ENCODE measurements around the gene CDCA3.

DNA sequence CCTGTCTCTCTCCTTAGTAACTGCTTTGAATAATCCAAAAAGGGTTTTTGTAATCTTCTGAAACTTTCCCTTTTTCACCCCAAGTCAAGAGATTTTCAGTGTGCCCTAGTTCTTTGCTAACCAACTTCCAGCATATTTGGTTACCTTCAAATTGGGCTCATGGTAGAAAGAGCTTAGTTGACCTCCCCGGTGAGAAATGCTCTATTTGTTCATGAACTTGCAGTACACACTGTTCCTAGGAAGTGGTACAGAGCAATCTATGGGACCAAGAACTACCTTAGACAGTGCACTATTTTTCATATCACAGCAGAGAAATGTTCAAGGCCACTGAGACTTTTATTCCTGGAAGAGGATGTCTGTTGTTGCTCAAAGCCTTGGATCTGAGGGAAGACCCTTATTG, 2.5 kb upstream of the CDCA3 start:
- TF ChIP-seq, protein P1, sequence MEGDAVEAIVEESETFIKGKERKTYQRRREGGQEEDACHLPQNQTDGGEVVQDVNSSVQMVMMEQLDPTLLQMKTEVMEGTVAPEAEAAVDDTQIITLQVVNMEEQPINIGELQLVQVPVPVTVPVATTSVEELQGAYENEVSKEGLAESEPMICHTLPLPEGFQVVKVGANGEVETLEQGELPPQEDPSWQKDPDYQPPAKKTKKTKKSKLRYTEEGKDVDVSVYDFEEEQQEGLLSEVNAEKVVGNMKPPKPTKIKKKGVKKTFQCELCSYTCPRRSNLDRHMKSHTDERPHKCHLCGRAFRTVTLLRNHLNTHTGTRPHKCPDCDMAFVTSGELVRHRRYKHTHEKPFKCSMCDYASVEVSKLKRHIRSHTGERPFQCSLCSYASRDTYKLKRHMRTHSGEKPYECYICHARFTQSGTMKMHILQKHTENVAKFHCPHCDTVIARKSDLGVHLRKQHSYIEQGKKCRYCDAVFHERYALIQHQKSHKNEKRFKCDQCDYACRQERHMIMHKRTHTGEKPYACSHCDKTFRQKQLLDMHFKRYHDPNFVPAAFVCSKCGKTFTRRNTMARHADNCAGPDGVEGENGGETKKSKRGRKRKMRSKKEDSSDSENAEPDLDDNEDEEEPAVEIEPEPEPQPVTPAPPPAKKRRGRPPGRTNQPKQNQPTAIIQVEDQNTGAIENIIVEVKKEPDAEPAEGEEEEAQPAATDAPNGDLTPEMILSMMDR (IDR thresholded peaks at IDR 0.05), result no peak
- TF ChIP-seq NFE2L1 (CRISPR knock-in tag; IDR thresholded peaks at IDR 0.05) (no peak), SP1 (CRISPR knock-in tag; conservative IDR thresholded peaks at IDR 0.05) (no peak), KAT7 (CRISPR knock-in tag; IDR thresholded peaks at IDR 0.05; ENCODE audit: borderline replicate concordance) (no peak), SMAD4 (CRISPR knock-in tag; IDR thresholded peaks at IDR 0.05) (no peak), TEAD4 (CRISPR knock-in tag; IDR thresholded peaks at IDR 0.05) (no peak)
- TF ChIP-seq, protein P2, sequence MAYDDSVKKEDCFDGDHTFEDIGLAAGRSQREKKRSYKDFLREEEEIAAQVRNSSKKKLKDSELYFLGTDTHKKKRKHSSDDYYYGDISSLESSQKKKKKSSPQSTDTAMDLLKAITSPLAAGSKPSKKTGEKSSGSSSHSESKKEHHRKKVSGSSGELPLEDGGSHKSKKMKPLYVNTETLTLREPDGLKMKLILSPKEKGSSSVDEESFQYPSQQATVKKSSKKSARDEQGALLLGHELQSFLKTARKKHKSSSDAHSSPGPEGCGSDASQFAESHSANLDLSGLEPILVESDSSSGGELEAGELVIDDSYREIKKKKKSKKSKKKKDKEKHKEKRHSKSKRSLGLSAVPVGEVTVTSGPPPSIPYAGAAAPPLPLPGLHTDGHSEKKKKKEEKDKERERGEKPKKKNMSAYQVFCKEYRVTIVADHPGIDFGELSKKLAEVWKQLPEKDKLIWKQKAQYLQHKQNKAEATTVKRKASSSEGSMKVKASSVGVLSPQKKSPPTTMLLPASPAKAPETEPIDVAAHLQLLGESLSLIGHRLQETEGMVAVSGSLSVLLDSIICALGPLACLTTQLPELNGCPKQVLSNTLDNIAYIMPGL (CRISPR knock-in tag; IDR thresholded peaks at IDR 0.05), result no peak
- TF ChIP-seq, protein P3, sequence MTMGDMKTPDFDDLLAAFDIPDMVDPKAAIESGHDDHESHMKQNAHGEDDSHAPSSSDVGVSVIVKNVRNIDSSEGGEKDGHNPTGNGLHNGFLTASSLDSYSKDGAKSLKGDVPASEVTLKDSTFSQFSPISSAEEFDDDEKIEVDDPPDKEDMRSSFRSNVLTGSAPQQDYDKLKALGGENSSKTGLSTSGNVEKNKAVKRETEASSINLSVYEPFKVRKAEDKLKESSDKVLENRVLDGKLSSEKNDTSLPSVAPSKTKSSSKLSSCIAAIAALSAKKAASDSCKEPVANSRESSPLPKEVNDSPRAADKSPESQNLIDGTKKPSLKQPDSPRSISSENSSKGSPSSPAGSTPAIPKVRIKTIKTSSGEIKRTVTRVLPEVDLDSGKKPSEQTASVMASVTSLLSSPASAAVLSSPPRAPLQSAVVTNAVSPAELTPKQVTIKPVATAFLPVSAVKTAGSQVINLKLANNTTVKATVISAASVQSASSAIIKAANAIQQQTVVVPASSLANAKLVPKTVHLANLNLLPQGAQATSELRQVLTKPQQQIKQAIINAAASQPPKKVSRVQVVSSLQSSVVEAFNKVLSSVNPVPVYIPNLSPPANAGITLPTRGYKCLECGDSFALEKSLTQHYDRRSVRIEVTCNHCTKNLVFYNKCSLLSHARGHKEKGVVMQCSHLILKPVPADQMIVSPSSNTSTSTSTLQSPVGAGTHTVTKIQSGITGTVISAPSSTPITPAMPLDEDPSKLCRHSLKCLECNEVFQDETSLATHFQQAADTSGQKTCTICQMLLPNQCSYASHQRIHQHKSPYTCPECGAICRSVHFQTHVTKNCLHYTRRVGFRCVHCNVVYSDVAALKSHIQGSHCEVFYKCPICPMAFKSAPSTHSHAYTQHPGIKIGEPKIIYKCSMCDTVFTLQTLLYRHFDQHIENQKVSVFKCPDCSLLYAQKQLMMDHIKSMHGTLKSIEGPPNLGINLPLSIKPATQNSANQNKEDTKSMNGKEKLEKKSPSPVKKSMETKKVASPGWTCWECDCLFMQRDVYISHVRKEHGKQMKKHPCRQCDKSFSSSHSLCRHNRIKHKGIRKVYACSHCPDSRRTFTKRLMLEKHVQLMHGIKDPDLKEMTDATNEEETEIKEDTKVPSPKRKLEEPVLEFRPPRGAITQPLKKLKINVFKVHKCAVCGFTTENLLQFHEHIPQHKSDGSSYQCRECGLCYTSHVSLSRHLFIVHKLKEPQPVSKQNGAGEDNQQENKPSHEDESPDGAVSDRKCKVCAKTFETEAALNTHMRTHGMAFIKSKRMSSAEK (CRISPR knock-in tag; IDR thresholded peaks at IDR 0.05; ENCODE audit: borderline replicate concordance), result no peak
- TF ChIP-seq, protein P4, sequence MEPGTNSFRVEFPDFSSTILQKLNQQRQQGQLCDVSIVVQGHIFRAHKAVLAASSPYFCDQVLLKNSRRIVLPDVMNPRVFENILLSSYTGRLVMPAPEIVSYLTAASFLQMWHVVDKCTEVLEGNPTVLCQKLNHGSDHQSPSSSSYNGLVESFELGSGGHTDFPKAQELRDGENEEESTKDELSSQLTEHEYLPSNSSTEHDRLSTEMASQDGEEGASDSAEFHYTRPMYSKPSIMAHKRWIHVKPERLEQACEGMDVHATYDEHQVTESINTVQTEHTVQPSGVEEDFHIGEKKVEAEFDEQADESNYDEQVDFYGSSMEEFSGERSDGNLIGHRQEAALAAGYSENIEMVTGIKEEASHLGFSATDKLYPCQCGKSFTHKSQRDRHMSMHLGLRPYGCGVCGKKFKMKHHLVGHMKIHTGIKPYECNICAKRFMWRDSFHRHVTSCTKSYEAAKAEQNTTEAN (CRISPR knock-in tag; IDR thresholded peaks at IDR 0.05), result no peak
- TF ChIP-seq, protein P5, sequence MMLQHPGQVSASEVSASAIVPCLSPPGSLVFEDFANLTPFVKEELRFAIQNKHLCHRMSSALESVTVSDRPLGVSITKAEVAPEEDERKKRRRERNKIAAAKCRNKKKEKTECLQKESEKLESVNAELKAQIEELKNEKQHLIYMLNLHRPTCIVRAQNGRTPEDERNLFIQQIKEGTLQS (CRISPR knock-in tag; conservative IDR thresholded peaks at IDR 0.05), result no peak
